T-helper 1 cell treated with Interleukin-12 subunit alpha and Interleukin-12 subunit beta and Interleukin-4 antibody, amounts not matched to agents 30 μg/mL and 1 μg/mL, for 36 hours (primary cell): ENCODE measurements around the gene ZNF133.
"Not testable (repeated sequence)": the region's sequence is repeated elsewhere in the genome, so short reads cannot be mapped to it uniquely, and the experiment has no call there.

Source experiments
- H3K27ac Mint-ChIP-seq: one replicate; pipeline ENCODE4 v1.8.0; 2021; ENCODE audit warnings: mild to moderate bottlenecking, mixed read lengths
- H3K27me3 Mint-ChIP-seq: one replicate; pipeline ENCODE4 v1.8.0; 2021; ENCODE audit warnings: low read depth, mixed read lengths
- H3K36me3 Mint-ChIP-seq: one replicate; pipeline ENCODE4 v1.8.0; 2021; ENCODE audit warnings: low read depth, mixed read lengths
- H3K4me1 Mint-ChIP-seq: one replicate; pipeline ENCODE4 v1.8.0; 2021; ENCODE audit warnings: low read depth, mixed read lengths
- H3K4me3 Mint-ChIP-seq: one replicate; pipeline ENCODE4 v1.8.0; 2021; ENCODE audit warnings: mild to moderate bottlenecking, moderate library complexity, mixed read lengths
- H3K9me3 Mint-ChIP-seq: one replicate; pipeline ENCODE4 v1.8.0; 2021; ENCODE audit warnings: mixed read lengths

ZNF133 gene

DNA sequence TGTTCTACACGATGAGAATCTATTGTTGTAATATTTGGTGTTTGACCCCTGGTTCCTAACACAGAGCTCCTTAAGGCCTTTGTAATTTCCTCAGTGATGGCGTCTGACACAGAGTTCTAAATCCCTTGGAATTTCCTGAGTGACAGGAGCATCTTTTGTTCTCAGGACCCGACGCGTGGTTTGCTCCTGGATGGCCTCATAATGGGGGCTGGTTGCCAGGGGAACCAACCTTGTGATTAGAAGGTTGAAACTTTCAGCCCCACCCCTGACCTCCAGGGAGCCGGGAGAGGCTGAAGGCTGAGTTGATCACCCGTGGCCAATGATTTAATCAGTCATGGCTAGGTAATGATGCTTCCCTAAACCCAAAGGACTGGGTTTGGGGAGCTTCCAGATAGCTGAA is 20.5 kb upstream of the ZNF133 start:
- Mint-ChIP-seq H3K36me3 (no peaks in the 10 kb centered on the region), H3K9me3 (no peaks in the 10 kb centered on the region), H3K4me1 (no peaks in the 10 kb centered on the region), H3K27me3 (peaks cover 17% of the 10 kb centered on the region), H3K4me3 (no peak overlapping the region), H3K27ac (no peak overlapping the region)

DNA sequence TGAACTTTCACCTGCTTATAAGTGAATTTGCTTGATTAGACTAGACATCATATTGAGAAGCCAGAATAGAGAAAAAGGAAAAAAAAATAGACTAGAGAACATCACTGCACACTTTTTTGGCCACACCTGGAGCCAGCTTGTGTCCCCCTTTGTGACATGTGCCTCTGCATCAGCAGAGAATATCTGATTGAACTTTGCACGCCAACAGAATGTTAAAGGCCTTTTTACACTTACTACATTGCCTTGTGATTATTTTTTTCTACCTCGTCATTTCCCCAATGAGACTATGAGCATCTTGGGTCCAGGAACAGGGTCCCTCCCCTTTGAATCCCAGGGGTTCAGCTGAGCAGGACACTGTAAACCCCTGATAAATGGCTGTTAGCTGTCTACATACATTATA is 17.2 kb upstream of the ZNF133 start:
- Mint-ChIP-seq H3K9me3 (no peaks in the 10 kb centered on the region), H3K36me3 (no peaks in the 10 kb centered on the region), H3K4me3 (no peak overlapping the region), H3K27ac (no peak overlapping the region), H3K27me3 (peaks cover 17% of the 10 kb centered on the region), H3K4me1 (no peaks in the 10 kb centered on the region)

DNA sequence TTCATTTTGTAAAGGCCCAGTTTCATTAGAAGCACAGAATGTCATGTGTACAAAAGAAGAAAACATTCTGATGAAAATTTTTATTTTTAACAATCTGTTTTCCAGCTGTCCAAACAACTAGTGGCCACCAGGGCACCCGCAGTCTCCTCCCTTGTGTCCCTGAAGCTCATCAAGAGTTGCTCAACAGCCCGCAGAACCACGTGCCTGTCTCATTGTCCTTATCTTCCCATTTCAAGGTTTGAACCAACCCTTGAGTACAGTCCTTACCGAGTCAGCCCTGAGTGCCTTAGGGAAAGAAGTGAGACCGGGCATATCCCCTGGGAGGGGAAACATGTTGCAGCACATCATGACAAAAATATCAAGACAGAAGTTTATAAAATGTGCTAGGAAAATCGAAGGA is 15.9 kb upstream of the ZNF133 start:
- no peaks in the 10 kb centered on the region for H3K9me3 Mint-ChIP-seq
- peaks cover 15% of the 10 kb centered on the region for H3K27me3 Mint-ChIP-seq
- no peak overlapping the region for H3K27ac Mint-ChIP-seq
- H3K4me3 Mint-ChIP-seq = no peak overlapping the region
- H3K36me3 Mint-ChIP-seq = no peaks in the 10 kb centered on the region
- H3K4me1 Mint-ChIP-seq = peaks cover 6% of the 10 kb centered on the region

DNA sequence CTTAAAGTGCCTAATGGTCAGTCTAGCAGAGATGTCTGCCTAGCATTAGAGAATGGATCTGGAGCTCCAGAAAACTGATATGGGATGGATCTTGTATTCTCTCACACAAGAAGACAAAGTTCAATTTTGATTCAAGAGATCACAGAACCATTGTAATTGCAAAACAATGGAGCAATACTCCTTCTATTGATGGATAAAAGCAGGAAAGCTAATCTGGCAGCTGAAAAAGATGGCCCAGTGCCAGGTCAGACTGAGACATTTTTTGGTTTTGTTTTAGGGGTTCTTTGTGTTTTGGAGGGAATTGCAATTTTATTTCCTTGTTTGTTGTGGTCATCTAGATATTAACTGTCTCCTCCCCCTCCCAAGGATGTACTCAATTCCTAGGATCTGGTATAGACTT is 14.6 kb upstream of the ZNF133 start:
- no peaks in the 10 kb centered on the region for H3K9me3 Mint-ChIP-seq
- H3K27me3 Mint-ChIP-seq = peaks cover 19% of the 10 kb centered on the region
- no peak overlapping the region for H3K4me3 Mint-ChIP-seq
- H3K36me3 Mint-ChIP-seq = no peaks in the 10 kb centered on the region
- no peak overlapping the region for H3K27ac Mint-ChIP-seq
- H3K4me1 Mint-ChIP-seq = peaks cover 6% of the 10 kb centered on the region

DNA sequence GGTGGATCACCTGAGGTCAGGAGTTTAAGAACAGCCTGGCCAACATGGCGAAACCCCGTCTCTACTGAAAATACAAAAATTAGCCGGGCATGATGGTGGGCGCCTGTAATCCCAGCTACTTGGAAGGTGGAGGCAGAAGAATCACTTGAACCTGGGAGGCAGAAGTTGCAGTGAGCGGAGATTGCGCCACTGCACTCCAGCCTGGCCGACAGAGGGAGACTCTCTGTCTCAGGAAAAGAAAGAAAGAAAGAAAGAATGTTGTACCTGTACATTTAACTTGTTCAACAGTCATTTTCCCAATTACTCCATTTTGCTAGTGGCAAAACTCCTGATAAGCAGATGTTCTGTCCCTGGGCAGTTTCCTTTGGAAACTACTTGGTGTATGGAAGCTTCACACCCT is 12.4 kb upstream of the ZNF133 start:
- H3K27ac Mint-ChIP-seq, H3K4me3 Mint-ChIP-seq, H3K4me1 Mint-ChIP-seq, H3K36me3 Mint-ChIP-seq, H3K9me3 Mint-ChIP-seq: not testable (repeated sequence)
- peaks cover 33% of the 10 kb centered on the region for H3K27me3 Mint-ChIP-seq

DNA sequence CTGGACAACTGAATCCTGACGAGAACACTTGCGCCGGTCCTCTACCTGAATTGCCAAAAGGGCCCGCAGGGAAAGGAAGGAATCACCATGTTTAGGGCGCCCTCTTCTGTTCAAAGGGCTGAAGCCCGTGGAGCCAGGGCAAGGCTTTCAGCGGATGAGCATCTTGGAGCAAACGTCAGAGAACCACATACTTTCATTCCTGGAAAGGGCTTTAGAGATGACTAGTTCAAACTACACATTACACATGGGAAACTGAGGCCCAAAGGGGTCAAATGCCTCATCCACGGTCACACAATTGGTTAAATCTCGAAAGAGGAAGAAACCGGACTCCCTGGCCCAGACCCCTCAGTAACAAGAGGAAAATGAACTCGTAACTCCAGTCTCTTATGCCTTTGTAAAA is 11.5 kb upstream of the ZNF133 start:
- no peaks in the 10 kb centered on the region for H3K36me3 Mint-ChIP-seq
- H3K27me3 Mint-ChIP-seq = peaks cover 36% of the 10 kb centered on the region
- H3K4me1 Mint-ChIP-seq = peaks cover 6% of the 10 kb centered on the region
- no peaks in the 10 kb centered on the region for H3K9me3 Mint-ChIP-seq
- H3K4me3 Mint-ChIP-seq = no peak overlapping the region
- H3K27ac Mint-ChIP-seq = no peak overlapping the region

DNA sequence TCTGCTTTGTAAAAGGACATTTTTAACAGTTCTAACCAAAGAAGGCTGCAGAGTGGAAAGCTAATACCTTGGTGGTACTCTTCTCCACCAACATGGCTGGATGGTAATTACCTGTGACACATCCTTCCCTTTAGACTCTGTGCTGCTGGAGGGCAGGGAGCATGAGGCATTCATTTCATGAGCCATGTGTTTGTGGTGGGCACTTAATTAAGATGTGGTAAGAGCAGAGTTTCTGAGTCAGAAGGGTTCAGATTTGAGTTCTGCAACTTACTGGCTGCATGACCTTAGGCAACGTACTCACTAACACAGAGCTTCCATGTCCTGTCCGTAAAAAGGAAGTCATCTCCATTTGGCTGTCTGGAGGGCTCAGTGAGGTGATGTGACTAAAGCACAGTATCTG is 9.1 kb upstream of the ZNF133 start:
- Mint-ChIP-seq H3K9me3 (peaks cover 4% of the 10 kb centered on the region), H3K4me1 (peaks cover 6% of the 10 kb centered on the region), H3K27me3 (peaks cover 47% of the 10 kb centered on the region), H3K27ac (no peak overlapping the region), H3K4me3 (no peak overlapping the region), H3K36me3 (peaks cover 3% of the 10 kb centered on the region)

DNA sequence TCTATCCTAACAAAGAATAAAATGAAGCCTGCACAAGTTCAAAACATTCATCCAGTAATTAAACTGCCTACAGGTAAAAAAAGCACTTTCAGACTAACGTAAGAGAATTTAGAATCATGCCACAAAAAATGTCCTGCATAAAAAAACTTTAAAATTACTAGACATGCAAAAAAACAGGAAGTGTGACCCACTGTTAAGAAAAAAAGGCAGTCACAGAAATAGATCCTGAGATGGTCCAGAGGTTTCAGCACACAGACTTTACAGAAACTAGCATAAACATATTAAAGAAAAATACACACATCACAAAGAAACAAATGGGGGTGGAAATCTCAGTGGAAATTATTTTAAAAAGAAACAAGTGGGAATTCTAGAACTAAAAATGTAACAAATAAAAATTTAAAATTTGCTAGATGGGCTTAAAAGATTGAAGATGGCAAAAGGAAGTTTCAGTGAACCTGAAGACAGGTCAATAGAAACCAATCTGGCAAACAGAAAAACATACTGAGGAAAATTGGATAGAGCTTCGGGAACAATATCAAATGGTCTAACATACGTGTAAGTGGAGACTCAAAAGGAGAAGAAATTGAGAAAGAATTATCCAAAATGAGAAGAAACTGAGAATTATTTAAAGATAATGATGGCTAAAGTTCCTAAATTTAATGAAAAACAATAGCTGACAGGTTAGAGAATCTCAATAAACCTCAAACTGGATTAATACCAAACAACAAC is 3.4 kb upstream of the ZNF133 start:
- Mint-ChIP-seq H3K27me3 (peaks cover 50% of the 10 kb centered on the region), H3K36me3 (peaks cover 13% of the 10 kb centered on the region), H3K4me1 (peaks cover 9% of the 10 kb centered on the region), H3K9me3 (peaks cover 28% of the 10 kb centered on the region), H3K27ac (no peak overlapping the region), H3K4me3 (no peak overlapping the region)

DNA sequence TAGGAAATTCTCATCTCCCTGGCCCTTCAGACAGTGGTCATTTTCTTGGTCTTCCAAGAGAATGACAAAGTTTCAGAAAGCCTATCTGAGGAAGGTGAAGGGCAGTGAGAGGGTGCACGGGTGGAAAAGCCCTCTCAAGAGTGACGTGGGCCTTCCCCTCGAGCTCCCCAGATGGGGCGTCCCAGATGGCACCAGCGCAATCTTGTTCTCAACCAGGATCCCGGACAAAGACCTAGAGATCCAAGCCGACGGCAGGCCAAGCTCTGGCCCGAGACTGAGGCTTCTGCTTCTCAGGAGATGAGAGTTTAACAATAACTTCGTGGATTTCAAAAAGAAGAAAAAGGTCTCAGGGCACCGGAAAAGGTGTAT is 797 bp upstream of the ZNF133 start:
- H3K27me3 Mint-ChIP-seq = peaks cover 31% of the 10 kb centered on the region
- peaks cover 32% of the 10 kb centered on the region for H3K36me3 Mint-ChIP-seq
- peak overlapping the region; percentile 99 for H3K27ac Mint-ChIP-seq
- H3K9me3 Mint-ChIP-seq = peaks cover 28% of the 10 kb centered on the region
- H3K4me1 Mint-ChIP-seq = peaks cover 17% of the 10 kb centered on the region
- peak overlapping the region; percentile 96 for H3K4me3 Mint-ChIP-seq

DNA sequence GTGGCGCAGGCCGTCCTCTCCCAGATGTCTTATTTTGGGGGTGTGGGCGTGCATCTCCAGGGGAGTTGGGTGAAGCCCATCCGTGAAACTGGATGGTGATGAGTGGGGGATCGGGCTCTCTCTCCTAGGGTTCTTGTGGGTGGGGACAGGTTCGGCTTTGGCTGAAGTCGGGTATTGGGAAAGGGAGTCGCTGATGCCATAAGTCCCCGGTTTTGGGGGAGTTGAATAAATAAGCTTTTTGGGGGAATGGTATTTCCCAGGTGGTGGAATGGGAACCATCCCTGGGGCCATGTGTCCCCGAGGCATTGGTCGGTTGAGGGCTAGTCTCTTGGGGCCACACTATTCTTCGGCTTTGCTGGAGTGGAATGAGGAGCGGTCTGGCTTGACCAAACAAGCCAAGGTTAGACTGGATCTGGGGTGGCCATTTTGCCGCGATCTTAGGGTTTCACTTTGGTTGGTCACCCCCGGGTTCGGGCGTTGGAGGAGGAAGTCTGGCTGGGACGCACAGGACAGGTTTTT is 481 bp downstream of the ZNF133 start:
- H3K9me3 Mint-ChIP-seq = peaks cover 28% of the 10 kb centered on the region
- peaks cover 35% of the 10 kb centered on the region for H3K36me3 Mint-ChIP-seq
- H3K27ac Mint-ChIP-seq = peak overlapping the region; percentile 99
- H3K4me3 Mint-ChIP-seq = peak overlapping the region; percentile 96
- H3K27me3 Mint-ChIP-seq = peaks cover 23% of the 10 kb centered on the region
- peaks cover 17% of the 10 kb centered on the region for H3K4me1 Mint-ChIP-seq

DNA sequence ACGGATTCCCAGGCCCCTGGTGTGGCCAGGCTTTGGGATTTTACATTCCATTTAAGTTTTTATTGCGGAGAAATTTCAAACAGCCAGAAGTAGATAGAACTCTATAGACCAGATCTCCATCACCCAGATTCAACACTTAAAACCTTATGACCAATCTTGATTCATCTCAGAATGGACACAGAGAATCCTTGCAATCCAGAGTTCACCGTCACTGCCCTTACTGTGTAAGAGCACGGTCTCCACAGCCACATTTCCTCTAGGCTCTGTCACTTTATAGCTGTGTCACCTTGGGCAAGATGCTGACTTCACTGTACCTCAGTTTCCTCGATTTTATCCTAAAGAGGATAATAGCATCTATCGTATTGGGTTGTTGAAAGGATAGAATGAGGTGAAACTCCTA is 979 bp downstream of the ZNF133 start:
- Mint-ChIP-seq H3K27ac (peak overlapping the region; percentile 99), H3K36me3 (peaks cover 33% of the 10 kb centered on the region), H3K9me3 (peaks cover 24% of the 10 kb centered on the region), H3K27me3 (peaks cover 19% of the 10 kb centered on the region), H3K4me3 (peak overlapping the region; percentile 96), H3K4me1 (peaks cover 17% of the 10 kb centered on the region)

DNA sequence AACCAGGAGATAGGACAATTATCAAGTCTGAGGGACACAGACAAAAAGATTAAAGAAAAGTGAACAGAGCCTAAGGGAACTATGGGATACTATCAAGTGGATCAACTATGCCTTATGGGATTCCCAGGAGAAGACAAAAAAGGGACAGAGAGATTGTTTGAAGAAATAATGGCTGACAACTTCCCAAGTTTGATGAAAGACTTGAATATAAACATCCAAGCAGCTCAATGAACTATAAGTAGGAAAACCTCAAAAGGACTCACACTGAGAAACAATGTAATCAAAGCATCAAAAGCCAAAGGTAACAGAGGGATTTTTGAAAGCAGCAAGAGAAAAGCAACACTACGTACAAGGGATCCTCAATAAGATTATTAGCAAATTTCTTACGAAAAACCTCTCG is 11.0 kb downstream of the ZNF133 start:
- Mint-ChIP-seq H3K4me3 (no peak overlapping the region), H3K27ac (no peak overlapping the region), H3K9me3 (peaks cover 9% of the 10 kb centered on the region), H3K27me3 (no peaks in the 10 kb centered on the region), H3K36me3 (peaks cover 24% of the 10 kb centered on the region), H3K4me1 (no peaks in the 10 kb centered on the region)

DNA sequence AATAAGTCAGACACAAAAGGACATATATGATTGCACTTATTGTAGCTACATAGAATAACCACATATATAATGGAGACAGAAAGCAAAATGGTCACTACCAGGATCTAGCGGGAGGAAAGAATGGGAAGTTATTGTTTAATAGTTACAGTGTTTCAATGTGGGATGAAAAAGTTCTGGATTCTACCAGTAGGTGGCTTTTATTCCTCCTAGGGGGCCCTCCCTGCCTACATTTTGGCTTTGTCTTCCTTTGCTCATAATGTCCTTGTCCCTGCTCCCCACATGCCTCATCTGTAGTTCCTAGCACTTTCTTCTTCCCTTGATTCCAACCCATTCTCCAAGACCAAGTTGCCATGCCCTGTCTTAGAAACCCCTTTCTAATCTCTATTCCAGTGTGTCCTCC is 16.3 kb downstream of the ZNF133 start:
- no peaks in the 10 kb centered on the region for H3K4me1 Mint-ChIP-seq
- H3K27ac Mint-ChIP-seq = no peak overlapping the region
- no peaks in the 10 kb centered on the region for H3K9me3 Mint-ChIP-seq
- H3K4me3 Mint-ChIP-seq = no peak overlapping the region
- peaks cover 10% of the 10 kb centered on the region for H3K36me3 Mint-ChIP-seq
- H3K27me3 Mint-ChIP-seq = no peaks in the 10 kb centered on the region

DNA sequence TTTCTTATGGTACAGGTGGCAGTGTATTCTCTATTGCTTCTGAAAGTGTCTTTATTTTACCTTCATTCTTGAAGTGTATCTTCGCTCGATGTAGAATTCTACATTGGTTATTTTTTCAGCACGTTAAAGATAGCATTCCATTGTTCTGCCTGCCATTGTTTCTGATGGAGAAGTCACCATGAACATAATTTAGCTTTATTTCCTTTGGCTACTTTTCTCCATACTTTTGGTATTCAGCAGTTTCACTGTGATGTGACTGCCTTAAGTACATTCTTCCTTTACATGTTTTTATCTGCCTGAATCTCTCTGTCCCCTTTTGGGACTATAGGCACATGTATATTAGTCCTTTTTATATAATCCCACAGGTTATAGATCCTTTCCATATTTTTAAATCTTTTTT is 19.0 kb downstream of the ZNF133 start:
- no peaks in the 10 kb centered on the region for H3K9me3 Mint-ChIP-seq
- no peaks in the 10 kb centered on the region for H3K27me3 Mint-ChIP-seq
- no peak overlapping the region for H3K27ac Mint-ChIP-seq
- peaks cover 11% of the 10 kb centered on the region for H3K36me3 Mint-ChIP-seq
- no peak overlapping the region for H3K4me3 Mint-ChIP-seq
- no peaks in the 10 kb centered on the region for H3K4me1 Mint-ChIP-seq

DNA sequence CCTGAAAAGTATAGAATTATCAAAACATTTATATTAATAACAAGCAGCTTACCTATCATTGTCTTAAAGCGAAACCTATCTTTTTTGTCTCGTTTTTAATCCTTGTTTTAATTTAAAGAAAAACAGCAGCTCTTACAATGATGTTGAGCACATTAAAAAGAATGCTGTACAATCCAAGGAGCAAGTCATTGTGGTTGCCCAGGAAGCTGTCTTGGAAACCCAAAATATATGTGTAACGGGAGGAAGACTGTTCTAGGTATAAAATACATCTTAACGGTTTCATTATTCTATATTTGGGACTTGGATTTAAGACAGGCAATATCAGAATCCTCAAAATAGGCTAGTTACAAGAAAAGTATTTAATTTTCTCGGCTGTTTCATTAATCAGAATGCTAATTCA is 21.7 kb downstream of the ZNF133 start:
- H3K27ac Mint-ChIP-seq = no peak overlapping the region
- no peaks in the 10 kb centered on the region for H3K4me1 Mint-ChIP-seq
- H3K4me3 Mint-ChIP-seq = no peak overlapping the region
- H3K9me3 Mint-ChIP-seq = no peaks in the 10 kb centered on the region
- H3K36me3 Mint-ChIP-seq = peaks cover 10% of the 10 kb centered on the region
- no peaks in the 10 kb centered on the region for H3K27me3 Mint-ChIP-seq

DNA sequence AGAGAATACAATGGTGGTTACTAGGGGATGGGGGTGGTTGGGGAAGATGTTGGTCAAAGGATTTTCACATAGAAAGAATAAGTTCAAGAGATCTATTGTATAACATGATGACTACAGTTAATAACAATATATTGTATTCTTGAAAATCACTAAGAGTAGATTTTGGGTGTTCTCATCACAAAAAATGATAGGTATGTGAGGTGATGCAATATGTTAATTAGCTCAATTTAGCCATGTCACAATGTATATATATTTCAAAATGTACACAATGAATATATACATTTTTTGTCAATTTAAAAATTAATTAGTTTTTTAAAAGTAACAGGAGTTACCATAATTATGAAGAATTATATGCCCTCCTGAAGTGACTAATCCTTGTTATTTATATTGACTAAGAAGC is 22.3 kb downstream of the ZNF133 start:
- Mint-ChIP-seq H3K27ac (no peak overlapping the region), H3K36me3 (peaks cover 14% of the 10 kb centered on the region), H3K9me3 (no peaks in the 10 kb centered on the region), H3K27me3 (no peaks in the 10 kb centered on the region), H3K4me3 (no peak overlapping the region), H3K4me1 (no peaks in the 10 kb centered on the region)
